HEK293T (cell line): ENCODE results near the gene ZNF512B.
"Not testable (repeated sequence)": the region's sequence is repeated elsewhere in the genome, so short reads cannot be mapped to it uniquely, and the experiment has no call there.

Experiments used
- BHLHE40 ChIP-seq: fragments of 450-650 bp; IDR thresholded peaks from 2 replicates; pipeline ENCODE4 v1.6.1; 2016; ENCODE audit warnings: mild to moderate bottlenecking, moderate library complexity, borderline replicate concordance
- ELF4 ChIP-seq: fragments of 450-650 bp; IDR thresholded peaks from 2 replicates; pipeline ENCODE4 v1.6.1; 2017; ENCODE audit warnings: antibody characterized with exemption
- FOXM1 ChIP-seq: fragments of 450-650 bp; IDR thresholded peaks from 2 replicates; pipeline ENCODE4 v1.6.1; 2017; ENCODE audit warnings: mild to moderate bottlenecking, borderline replicate concordance
- HDGF ChIP-seq: fragments of 450-650 bp; IDR thresholded peaks from 2 replicates; pipeline ENCODE4 v1.6.1; 2017; ENCODE audit warnings: antibody characterized with exemption, borderline replicate concordance
- LEF1 ChIP-seq: fragments of 450-650 bp; IDR thresholded peaks from 2 replicates; pipeline ENCODE4 v1.6.1; 2017; ENCODE audit warnings: mild to moderate bottlenecking, borderline replicate concordance
- NFRKB ChIP-seq: fragments of 450-650 bp; IDR thresholded peaks from 2 replicates; pipeline ENCODE4 v1.6.1; 2016; ENCODE audit warnings: mild to moderate bottlenecking, moderate library complexity
- TARDBP ChIP-seq: fragments of 450-650 bp; IDR thresholded peaks from 2 replicates; pipeline ENCODE4 v1.6.1; 2016

- not testable (repeated sequence) for TF ChIP-seq FOXM1, ELF4, BHLHE40, LEF1, HDGF, TARDBP, NFRKB
Measured at GRCh38 chr20:64012385-64013154, 42.8 kb upstream of the ZNF512B start.
